Epithelial cell of esophagus (primary cell): ENCODE data around the gene CLDN3.

Source experiments
- DNase-seq: peaks from one replicate; pipeline ENCODE4 v3.0.0; 2010; ENCODE audit warnings: low read depth
- H3K4me3 ChIP-seq: 2 replicates; pipeline ENCODE4 v1.5.1; 2011; ENCODE audit warnings: mild to moderate bottlenecking, low read length, control low read depth
- TF ChIP-seq, protein P1 (sequence below): IDR thresholded peaks from 2 replicates; pipeline ENCODE4 v1.5.1; 2011; ENCODE audit warnings: low read depth, mild to moderate bottlenecking, low read length, control low read depth, inconsistent platforms; ENCODE audit not compliant: insufficient read depth; ENCODE audit errors: missing control alignments

CLDN3 gene

DNA sequence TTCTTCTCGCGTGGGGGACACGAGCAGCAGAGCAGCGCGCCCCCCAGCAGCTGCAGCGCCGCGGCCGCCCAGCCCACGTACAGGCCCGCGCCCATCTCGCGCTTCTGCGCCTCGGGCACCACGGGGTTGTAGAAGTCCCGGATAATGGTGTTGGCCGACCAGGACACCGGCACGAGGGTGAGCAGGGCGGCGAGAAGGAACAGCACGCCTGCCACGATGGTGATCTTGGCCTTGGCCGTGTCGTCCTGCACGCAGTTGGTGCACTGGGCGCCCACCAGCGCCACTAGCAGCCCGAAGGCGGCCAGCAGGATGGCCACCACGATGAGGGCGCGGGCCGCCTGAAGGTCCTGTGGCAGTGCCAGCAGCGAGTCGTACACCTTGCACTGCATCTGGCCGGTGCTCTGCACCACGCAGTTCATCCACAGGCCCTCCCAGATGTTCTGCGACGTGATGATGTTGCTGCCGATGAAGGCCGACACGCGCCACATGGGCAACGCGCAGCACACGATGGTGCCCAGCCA lies 529 bp downstream of the CLDN3 start:
- TF ChIP-seq, protein P1, sequence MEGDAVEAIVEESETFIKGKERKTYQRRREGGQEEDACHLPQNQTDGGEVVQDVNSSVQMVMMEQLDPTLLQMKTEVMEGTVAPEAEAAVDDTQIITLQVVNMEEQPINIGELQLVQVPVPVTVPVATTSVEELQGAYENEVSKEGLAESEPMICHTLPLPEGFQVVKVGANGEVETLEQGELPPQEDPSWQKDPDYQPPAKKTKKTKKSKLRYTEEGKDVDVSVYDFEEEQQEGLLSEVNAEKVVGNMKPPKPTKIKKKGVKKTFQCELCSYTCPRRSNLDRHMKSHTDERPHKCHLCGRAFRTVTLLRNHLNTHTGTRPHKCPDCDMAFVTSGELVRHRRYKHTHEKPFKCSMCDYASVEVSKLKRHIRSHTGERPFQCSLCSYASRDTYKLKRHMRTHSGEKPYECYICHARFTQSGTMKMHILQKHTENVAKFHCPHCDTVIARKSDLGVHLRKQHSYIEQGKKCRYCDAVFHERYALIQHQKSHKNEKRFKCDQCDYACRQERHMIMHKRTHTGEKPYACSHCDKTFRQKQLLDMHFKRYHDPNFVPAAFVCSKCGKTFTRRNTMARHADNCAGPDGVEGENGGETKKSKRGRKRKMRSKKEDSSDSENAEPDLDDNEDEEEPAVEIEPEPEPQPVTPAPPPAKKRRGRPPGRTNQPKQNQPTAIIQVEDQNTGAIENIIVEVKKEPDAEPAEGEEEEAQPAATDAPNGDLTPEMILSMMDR = no peak
- DNase-seq = no peak
- H3K4me3 ChIP-seq = no peak overlapping the region

DNA sequence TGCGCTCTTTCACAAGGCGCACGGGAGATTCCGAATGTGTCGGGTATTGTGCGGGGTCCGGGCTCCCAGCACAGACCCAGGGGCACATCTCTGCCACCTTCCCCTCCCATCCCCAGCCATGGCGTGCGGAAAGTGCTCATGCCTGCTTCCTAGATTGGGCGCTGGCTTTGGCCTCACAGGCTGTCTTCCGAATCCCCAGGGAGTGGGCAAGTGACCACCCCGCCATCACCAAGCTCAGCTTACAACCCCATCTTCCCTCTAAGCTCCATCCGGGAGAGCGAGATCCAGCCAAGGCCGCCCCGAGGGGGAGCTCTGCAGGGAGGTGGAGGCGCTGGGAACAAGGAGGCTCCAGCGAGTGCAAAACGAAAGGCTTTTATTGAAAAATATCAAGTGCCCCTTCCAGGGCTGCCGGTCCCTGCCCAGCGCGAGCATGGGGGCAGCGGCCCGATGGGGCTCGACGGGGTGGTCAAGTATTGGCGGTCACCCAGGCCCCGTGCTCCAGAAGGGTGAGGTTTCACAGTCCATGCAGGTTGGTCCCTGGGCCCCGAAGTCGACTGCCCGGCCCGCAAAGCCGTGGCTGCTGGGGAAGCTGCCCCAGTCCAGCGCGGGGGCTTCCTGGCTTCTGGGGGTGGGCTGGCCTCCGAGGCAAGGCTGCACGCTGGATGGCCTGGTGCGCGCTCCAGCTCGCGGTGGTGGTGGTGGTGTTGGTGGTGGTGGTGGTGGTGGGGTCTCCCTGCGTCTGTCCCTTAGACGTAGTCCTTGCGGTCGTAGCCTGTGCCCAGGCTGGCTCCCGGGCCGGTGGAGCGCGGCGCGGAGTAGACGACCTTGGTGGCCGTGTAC lies 1.2 kb downstream of the CLDN3 start:
- no peak for DNase-seq
- TF ChIP-seq, protein P1 = no peak
- H3K4me3 ChIP-seq = no peak overlapping the region

DNA sequence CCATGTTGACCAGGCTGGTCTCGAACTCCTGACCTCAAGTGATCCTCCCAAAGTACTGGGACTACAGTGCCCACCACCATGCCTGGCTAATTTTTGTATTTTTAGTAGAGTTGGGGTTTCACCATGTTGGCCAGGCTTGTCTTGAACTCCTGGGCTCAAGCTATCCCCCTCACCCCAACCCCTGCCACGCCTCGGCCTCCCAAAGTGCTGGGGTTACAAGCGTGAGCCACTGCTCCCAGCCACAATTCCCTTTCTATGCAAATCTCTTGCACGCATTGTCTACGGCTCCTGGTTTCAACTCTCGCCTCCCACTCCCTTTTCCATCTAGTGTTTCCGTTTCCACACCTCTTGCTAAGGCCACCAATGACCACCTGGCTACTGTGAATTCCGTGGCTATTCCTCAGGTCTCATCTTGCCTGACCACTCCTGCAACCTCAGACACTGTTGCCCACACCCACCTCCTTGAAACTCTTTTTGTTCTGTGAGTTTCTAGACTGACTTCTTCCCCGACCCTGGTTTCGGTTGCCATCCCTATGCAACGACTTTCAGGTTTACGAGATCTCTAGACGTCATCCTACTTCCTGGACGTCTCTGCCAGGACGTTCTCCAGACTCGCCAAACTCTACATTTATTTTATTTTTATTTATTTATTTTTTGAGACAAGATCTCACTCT lies 3.4 kb downstream of the CLDN3 start:
- TF ChIP-seq, protein P1 = no peak

DNA sequence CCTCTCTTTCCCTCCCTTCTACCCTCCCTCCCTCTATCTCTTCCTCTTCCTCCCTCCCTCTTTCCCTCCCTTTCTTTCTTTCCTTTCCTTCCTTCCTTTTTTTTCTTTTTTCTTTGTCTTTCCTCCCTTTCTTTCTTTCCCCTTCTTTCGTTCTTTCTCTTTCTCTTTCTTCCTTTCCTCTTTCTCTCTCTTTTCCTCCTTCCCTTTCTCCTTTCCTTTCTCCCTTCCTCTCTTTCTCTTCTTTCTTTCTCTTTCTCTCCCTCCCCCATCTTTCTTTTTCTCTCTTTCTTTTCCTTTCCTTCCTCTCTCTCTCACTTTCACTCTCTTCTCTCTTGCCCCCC lies 7.4 kb downstream of the CLDN3 start:
- TF ChIP-seq, protein P1 = no peak
- no peak for DNase-seq
- H3K4me3 ChIP-seq = no peak overlapping the region

More for the DNA sequence above, 3.4 kb downstream of the CLDN3 start:
- no peak for DNase-seq
- no peak overlapping the region for H3K4me3 ChIP-seq

DNA sequence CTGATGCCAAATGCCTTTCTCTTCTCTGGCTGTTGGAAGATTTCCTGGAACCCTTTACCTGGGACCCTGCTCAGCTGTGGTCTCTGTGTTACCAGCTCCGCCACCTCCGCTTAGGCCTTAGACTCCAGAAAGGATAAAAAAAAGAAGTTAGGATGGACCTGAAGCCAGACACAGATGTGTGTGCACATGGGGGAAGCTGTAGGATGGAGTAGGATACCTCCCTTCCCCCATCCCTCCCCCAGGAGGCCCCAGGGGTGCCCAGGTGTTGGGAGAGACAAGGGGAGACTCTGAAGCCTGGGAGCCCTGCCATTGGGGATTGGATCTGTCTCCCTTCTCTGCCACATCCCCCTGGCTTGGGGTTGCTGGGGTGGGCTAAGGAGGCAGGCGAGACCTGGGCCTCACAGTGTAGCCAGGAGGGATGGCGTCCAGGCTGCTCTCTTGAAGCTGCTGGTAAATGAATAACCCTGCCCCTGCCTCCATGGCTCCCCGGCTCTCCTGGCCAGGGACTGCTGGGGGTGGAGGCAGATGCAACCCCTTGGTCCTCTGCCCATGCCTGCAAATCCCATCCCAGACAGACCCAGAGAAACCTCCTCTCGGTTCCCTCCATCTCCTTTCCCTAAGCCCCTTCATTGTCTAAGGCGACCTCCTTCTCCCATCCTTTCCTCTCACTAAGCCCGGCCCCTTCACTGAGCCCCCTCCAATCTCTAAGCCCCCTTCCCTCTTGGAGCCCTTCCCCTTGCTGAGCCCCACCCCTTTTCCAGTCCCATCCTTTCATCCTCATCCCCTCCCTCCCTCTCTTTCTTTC lies 8.0 kb downstream of the CLDN3 start:
- no peak overlapping the region for H3K4me3 ChIP-seq
- no peak for DNase-seq
- TF ChIP-seq, protein P1 = no peak

DNA sequence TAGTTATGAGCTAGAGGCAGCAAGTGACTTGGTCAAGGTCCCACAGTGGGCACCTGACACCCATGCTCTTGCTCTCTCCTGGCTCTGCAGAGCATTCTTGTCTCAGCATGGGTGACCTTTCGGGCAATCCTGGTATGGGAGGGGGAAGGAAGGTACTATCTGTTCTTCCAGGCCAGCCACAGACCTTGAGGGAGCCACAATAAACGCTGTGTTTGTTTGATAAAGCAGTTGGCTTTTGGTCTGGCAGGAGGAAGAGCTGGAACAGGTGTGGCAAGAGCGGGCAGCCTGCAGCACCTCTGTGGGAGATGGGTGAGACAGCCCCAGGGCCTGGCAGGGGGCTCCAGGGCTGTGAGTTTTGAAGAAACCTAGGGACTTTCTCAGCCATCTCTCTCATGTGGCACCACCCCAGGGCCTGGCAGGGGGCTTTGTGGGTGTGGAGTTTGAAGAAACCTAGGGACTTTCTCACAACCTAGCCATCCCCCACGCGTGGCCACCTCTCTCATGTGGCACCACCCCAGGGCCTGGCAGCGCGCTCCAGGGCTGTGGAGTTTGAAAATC lies 11.4 kb downstream of the CLDN3 start:
- TF ChIP-seq, protein P1 = no peak
- no peak overlapping the region for H3K4me3 ChIP-seq
- DNase-seq = no peak
